ENCODE data around the gene MAN2B1. TPM values are rescaled to one million over a fixed set of nuclear protein-coding genes. Genes with fewer than 3 reads are reported as not detected.

Gene MAN2B1
- total and polyA plus RNA-seq, 2 of the 8 experiments (the other 6 are each of a cell fraction or from before 2014, with no cell fraction given): 55.3 to 76.3 TPM

DNA sequence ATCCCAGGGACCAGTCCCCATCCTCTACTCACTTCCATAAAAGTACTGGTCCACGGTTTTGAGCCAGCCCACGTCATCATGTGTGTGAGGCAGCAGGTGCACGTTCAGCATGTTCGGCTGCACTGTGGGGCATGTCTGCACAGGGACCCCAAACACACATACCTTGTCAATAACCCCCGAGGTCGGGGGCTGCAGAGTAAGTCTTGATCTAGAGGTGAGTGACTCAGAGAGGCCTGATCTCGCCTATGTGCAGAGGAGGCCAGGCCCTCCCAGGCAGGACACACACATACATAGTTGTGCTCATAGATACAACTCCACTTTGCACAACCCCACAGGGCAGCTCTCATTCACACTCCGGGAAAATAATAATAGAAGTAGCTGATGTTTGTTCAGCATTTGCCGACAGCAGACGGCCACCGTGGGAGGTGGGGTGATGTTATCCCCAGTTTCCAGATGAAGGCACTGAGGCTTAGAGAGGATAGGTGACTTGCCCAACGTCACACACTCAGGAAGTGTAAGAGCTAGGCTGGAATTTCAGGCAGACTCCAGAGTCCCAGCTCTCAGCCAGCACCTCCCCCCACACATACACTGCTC is 774 bp downstream of the MAN2B1 start:
- H3K79me1 ChIP-seq (ENCODE audit: low read depth, low read length): peaks cover 4% of the 10 kb centered on the region; the same call in 1 of the 2 replicates
- ChIA-PET POLR2A (ENCODE audit: partially characterized antibody) (interaction anchor here (0.8 to 5.3 kb wide), 7 partner anchors 11 to 1835 kb away, joined by 3 to 31 read pairs (median 7); partner anchors contain the start of genes DHPS and TNPO2), CTCF (ENCODE audit: partially characterized antibody) (interaction anchor here (0.8 to 2.3 kb wide), 5 partner anchors 9 to 102 kb away, joined by 3 to 7 read pairs (median 6); no protein-coding TSS in a partner anchor)
- no peak overlapping the region for H2BK15ac ChIP-seq (ENCODE audit: low read length)
- H2AK5ac ChIP-seq (ENCODE audit: low read depth, low read length): peak overlapping the region; percentile 17; the same call in 1 of the 2 replicates
- H4K20me1 ChIP-seq (replicated peaks in 1 of 2; ENCODE audit: control insufficient read depth in 1 of 2, insufficient read depth in 2 of 2, low read length in 2 of 2): peaks cover 0 to 9% of the 10 kb centered on the region in 2 experiments
- no peak overlapping the region for H3K23ac ChIP-seq (ENCODE audit: insufficient read length)
- H4K91ac ChIP-seq (replicated peaks; ENCODE audit: insufficient read length, low read length): no peak overlapping the region
- H3K27me3 ChIP-seq (replicated peaks in 1 of 4; ENCODE audit: control insufficient read depth in 3 of 4, extremely low read depth in 1 of 4, insufficient read depth in 3 of 4, low read length in 3 of 4): no peaks in the 10 kb centered on the region; a peak in 1 of 7 replicates
- H3K23me2 ChIP-seq (ENCODE audit: low read depth, low read length): peaks cover 24% of the 10 kb centered on the region
- TF ChIP-seq ASH2L (IDR thresholded peaks at IDR 0.05; ENCODE audit: low read length): no peak
- no peak for TF ChIP-seq RXRA (IDR thresholded peaks at IDR 0.05; ENCODE audit: insufficient read depth, low read depth, low read length)
- TF ChIP-seq RFX5 (IDR thresholded peaks at IDR 0.05; ENCODE audit: borderline replicate concordance, low read depth, low read length): no peak
- TF ChIP-seq, protein P1, sequence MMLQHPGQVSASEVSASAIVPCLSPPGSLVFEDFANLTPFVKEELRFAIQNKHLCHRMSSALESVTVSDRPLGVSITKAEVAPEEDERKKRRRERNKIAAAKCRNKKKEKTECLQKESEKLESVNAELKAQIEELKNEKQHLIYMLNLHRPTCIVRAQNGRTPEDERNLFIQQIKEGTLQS (IDR thresholded peaks at IDR 0.05; ENCODE audit: insufficient read depth, low read depth, low read length): no peak
- no peak for TF ChIP-seq SIN3A (conservative IDR thresholded peaks at IDR 0.05 in 1 of 2, IDR thresholded peaks at IDR 0.05 in 1 of 2; ENCODE audit: low read depth in 1 of 2, low read length in 2 of 2)
- no peak for TF ChIP-seq TAF7 (optimal IDR thresholded peaks at IDR 0.05; ENCODE audit: borderline replicate concordance, low read depth, low read length)
- TF ChIP-seq CHD2 (IDR thresholded peaks at IDR 0.05; ENCODE audit: low read length): no peak
- TF ChIP-seq GTF2F1 (IDR thresholded peaks at IDR 0.05; ENCODE audit: borderline replicate concordance, low read depth, low read length): no peak
- no peak for TF ChIP-seq BRCA1 (IDR thresholded peaks at IDR 0.05; ENCODE audit: low read depth, low read length)
- no peak overlapping the region for H3K4ac ChIP-seq (replicated peaks; ENCODE audit: insufficient read length, low read depth, low read length)
- H3K18ac ChIP-seq (ENCODE audit: extremely low read depth, low read length): no peak overlapping the region
- H3K9ac ChIP-seq (replicated peaks in 1 of 4; ENCODE audit: extremely low read depth in 1 of 4, low read depth in 3 of 4, low read length in 3 of 4): peak overlapping the region in 3 of 4 experiments; percentile 10 to 91 (median 71); a peak in 4 of 7 replicates
- H2BK20ac ChIP-seq (ENCODE audit: low read length): no peak overlapping the region
- peaks cover 3 to 22% (median 7%) of the 10 kb centered on the region in 4 experiments for H3K4me1 ChIP-seq (replicated peaks in 1 of 4; ENCODE audit: control insufficient read depth in 3 of 4, insufficient read depth in 4 of 4, low read length in 3 of 4)
- peaks cover 6 to 10% (median 6%) of the 10 kb centered on the region in 4 experiments; a peak in 5 of 8 replicates for H3K36me3 ChIP-seq (ENCODE audit: control insufficient read depth in 2 of 4, insufficient read depth in 4 of 4, low read length in 3 of 4)
- no peaks in the 10 kb centered on the region for H3K9me3 ChIP-seq (ENCODE audit: insufficient read depth in 2 of 2, low read depth in 1 of 2, low read length in 1 of 2)
- H2BK12ac ChIP-seq (ENCODE audit: low read depth, low read length): peak overlapping the region; percentile 68; the same call in 1 of the 2 replicates
- no peak overlapping the region for H3K56ac ChIP-seq (replicated peaks; ENCODE audit: insufficient read length, low read depth, low read length)
- peak overlapping the region; percentile 88 to 97 (median 92) for H3K4me3 ChIP-seq (ENCODE audit: extremely low read depth in 1 of 4, insufficient read depth in 2 of 4, low read depth in 3 of 4, low read length in 4 of 4)
- H4K5ac ChIP-seq (ENCODE audit: insufficient read length, low read depth, low read length): no peak overlapping the region
- H2BK120ac ChIP-seq (replicated peaks; ENCODE audit: low read depth, low read length): no peak overlapping the region
- peak overlapping the region; percentile 55; the same call in 1 of the 2 replicates for H2BK5ac ChIP-seq (ENCODE audit: low read depth, low read length)
- H3K14ac ChIP-seq (ENCODE audit: insufficient read length): no peak overlapping the region
- H3K79me2 ChIP-seq (ENCODE audit: control insufficient read depth in 1 of 2, insufficient read depth in 2 of 2, low read length in 2 of 2): peaks cover 0 to 22% of the 10 kb centered on the region in 2 experiments; a peak in 1 of 4 replicates
- no peak overlapping the region for H2AFZ ChIP-seq (ENCODE audit: low read length)
- H3K27ac ChIP-seq (ENCODE audit: low read depth, low read length): 0 out of 2 replicates have a peak overlapping the region, but pooled peaks have one; percentile 27
- DNase-seq (ENCODE audit: low read depth in 1 of 2, low spot score in 2 of 2) (no peak), FAIRE-seq (no peak)
- WGBS, 2 experiments (ENCODE audit: extremely low coverage in 1 of 2, insufficient coverage in 1 of 2, insufficient read length in 1 of 2, insufficient replicate concordance in 2 of 2, low coverage in 1 of 2, low lambda C conversion rate in 2 of 2, missing lambda C conversion rate in 1 of 2): 85% methylated on average over 12 of the region's 12 CpGs; no CpG with 5 or more reads in 1 of the 2 experiments
- H3K4me2 ChIP-seq (ENCODE audit: insufficient read depth in 1 of 2, low read depth in 2 of 2, low read length in 2 of 2): peak overlapping the region; percentile 99 to 100
- H4K8ac ChIP-seq (ENCODE audit: extremely low read depth, insufficient read depth, low read length): peak overlapping the region; percentile 82
